MCF 10A (cell line): ENCODE data around the gene ZDHHC6. TPM values are rescaled to one million over a fixed set of nuclear protein-coding genes. Genes with fewer than 3 reads are reported as not detected.
"Not testable (repeated sequence)": the region's sequence is repeated elsewhere in the genome, so short reads cannot be mapped to it uniquely, and the experiment has no call there.

ENCODE experiments used
- BruUV-seq: library from RNA; stranded (reverse); fragments of 400-500 nt; replicated peaks from 2 replicates; lab custom pipeline; 2021; lab: Mats Ljungman, UMichigan
- CTCF ChIA-PET: fragments of 300-600 bp; sonication (Branson Sonifier 250); formaldehyde crosslinking; extraction: SDS; loops from one replicate; lab custom pipeline; 2021; ENCODE audit warnings: antibody characterized with exemption, inconsistent platforms; lab: Yijun Ruan, JAX
- POLR2A ChIA-PET: fragments of 300-600, 350-650 bp; sonication (Branson Sonifier 250); formaldehyde crosslinking; extraction: SDS; loops from one replicate; lab custom pipeline; 2020; ENCODE audit warnings: antibody characterized with exemption, inconsistent platforms; lab: Yijun Ruan, JAX
- DNase-seq: peaks from one replicate; pipeline ENCODE4 v3.0.0-alpha.2; 2018; ENCODE audit not compliant: unreplicated experiment
- H3K27ac Mint-ChIP-seq: one replicate; pipeline ENCODE4 v1.8.0; 2022; ENCODE audit warnings: mild to moderate bottlenecking, low read depth, mixed read lengths; ENCODE audit not compliant: unreplicated experiment
- H3K27me3 Mint-ChIP-seq: one replicate; pipeline ENCODE4 v1.8.0; 2022; ENCODE audit warnings: mixed read lengths; ENCODE audit not compliant: insufficient read depth, unreplicated experiment
- H3K36me3 Mint-ChIP-seq: one replicate; pipeline ENCODE4 v1.8.0; 2022; ENCODE audit warnings: mild to moderate bottlenecking, moderate library complexity, mixed read lengths; ENCODE audit not compliant: insufficient read depth, unreplicated experiment
- H3K4me1 Mint-ChIP-seq: one replicate; pipeline ENCODE4 v1.8.0; 2022; ENCODE audit warnings: mixed read lengths; ENCODE audit not compliant: insufficient read depth, unreplicated experiment
- H3K4me3 Mint-ChIP-seq: one replicate; pipeline ENCODE4 v1.8.0; 2022; ENCODE audit warnings: mild to moderate bottlenecking, moderate library complexity, mixed read lengths; ENCODE audit not compliant: unreplicated experiment
- H3K9me3 Mint-ChIP-seq: one replicate; pipeline ENCODE4 v1.8.0; 2022; ENCODE audit warnings: mixed read lengths; ENCODE audit not compliant: unreplicated experiment
- CTCF ChIP-seq: fragments of 200-600 bp; IDR thresholded peaks from one replicate; pipeline ENCODE4 v1.8.0; 2022; ENCODE audit warnings: antibody characterized with exemption, mild to moderate bottlenecking; ENCODE audit not compliant: unreplicated experiment
- intact Hi-C: fragments of 100-400 bp; cut with micrococcal nuclease; formaldehyde crosslinking; loops from 2 replicates; pipeline ENCODE4 v1.14.1; 2022
- total RNA-seq: library from RNA; stranded (reverse); gene quantifications from 2 replicates; pipeline ENCODE4 v1.2.3, GENCODE V29; 2022

Gene ZDHHC6
- total RNA-seq, 1 experiment from 2014 or later = 25.9 TPM

GRCh38 chr10:112412696-112413095 lies 34.0 kb downstream of the ZDHHC6 start:
- no peaks in the 10 kb centered on the region for H3K9me3 Mint-ChIP-seq
- intact Hi-C loops = no loop called here
- no peak for TF ChIP-seq CTCF
- no peaks in the 10 kb centered on the region for H3K4me1 Mint-ChIP-seq
- CTCF ChIA-PET = interaction anchor here (0.5 kb wide), 1 partner anchor 1266 kb away, joined by 3 read pairs; no protein-coding TSS in a partner anchor
- H3K27me3 Mint-ChIP-seq = peaks cover 23% of the 10 kb centered on the region
- peaks cover 4% of the 10 kb centered on the region for H3K36me3 Mint-ChIP-seq
- no peak overlapping the region for H3K4me3 Mint-ChIP-seq
- DNase-seq = no peak
- BruUV-seq = no TSS peak
- POLR2A ChIA-PET = no interaction called here
- H3K27ac Mint-ChIP-seq = no peak overlapping the region

GRCh38 chr10:112409755-112410154 lies 37.0 kb downstream of the ZDHHC6 start:
- H3K27me3 Mint-ChIP-seq = peaks cover 23% of the 10 kb centered on the region
- CTCF ChIA-PET = interaction anchor here (1.1 to 1.2 kb wide), 2 partner anchors 25 to 96 kb away, joined by 3 to 4 read pairs; no protein-coding TSS in a partner anchor
- intact Hi-C loops = no loop called here
- TF ChIP-seq CTCF = no peak
- POLR2A ChIA-PET = no interaction called here
- DNase-seq = no peak
- no TSS peak for BruUV-seq
- H3K9me3 Mint-ChIP-seq = no peaks in the 10 kb centered on the region
- no peak overlapping the region for H3K4me3 Mint-ChIP-seq
- H3K27ac Mint-ChIP-seq = no peak overlapping the region
- H3K36me3 Mint-ChIP-seq = no peaks in the 10 kb centered on the region
- H3K4me1 Mint-ChIP-seq = no peaks in the 10 kb centered on the region

DNA sequence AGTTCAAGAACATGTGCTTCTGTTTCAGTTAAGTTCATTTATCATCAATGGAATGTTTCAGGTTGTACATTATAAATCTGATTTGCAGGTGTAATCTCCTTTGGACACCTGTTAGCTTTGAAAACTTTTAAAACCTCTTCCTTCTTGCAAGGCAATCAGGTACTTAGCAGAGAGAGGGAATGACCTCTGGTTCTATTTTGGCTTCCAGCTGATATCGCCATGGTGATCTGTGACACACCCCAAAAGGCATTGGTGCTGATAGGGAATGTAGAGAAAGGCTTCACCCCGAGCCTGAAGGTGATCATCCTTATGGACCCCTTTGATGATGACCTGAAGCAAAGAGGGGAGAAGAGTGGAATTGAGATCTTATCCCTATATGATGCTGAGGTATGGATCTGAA lies 37.4 kb downstream of the ZDHHC6 start:
- no peaks in the 10 kb centered on the region for H3K36me3 Mint-ChIP-seq
- H3K4me1 Mint-ChIP-seq = no peaks in the 10 kb centered on the region
- H3K9me3 Mint-ChIP-seq = no peaks in the 10 kb centered on the region
- no peak overlapping the region for H3K27ac Mint-ChIP-seq
- no peak overlapping the region for H3K4me3 Mint-ChIP-seq
- intact Hi-C loops = no loop called here
- ChIA-PET CTCF (interaction anchor here (1.1 to 1.2 kb wide), 2 partner anchors 25 to 95 kb away, joined by 3 to 4 read pairs; no protein-coding TSS in a partner anchor), POLR2A (interaction anchor here (1.0 kb wide), 1 partner anchor 9 kb away, joined by 3 read pairs; no protein-coding TSS in a partner anchor)
- TF ChIP-seq CTCF = no peak
- peaks cover 23% of the 10 kb centered on the region for H3K27me3 Mint-ChIP-seq
- BruUV-seq = no TSS peak
- no peak for DNase-seq

DNA sequence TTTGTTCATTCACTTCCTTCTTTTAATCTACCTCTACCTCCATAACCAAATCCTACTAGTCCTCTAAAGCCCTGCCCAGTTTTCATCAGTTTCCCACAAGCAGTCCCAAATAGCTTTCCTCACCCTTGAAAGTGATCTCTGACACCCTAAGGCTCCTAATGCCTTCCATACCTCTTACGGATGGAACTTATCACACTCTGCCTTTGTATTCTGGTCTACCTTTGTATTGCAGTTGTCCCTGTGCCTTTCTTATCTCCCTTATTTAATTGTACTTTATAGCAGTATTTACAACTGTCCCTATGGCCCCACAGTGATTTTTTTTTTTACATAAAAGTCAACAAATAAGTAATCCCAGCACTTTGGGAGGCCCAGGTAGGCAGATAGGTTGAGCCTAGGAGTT lies 39.0 kb downstream of the ZDHHC6 start:
- H3K9me3 Mint-ChIP-seq = no peaks in the 10 kb centered on the region
- no peak overlapping the region for H3K4me3 Mint-ChIP-seq
- CTCF ChIA-PET = interaction anchor here (1.0 to 1.5 kb wide), 3 partner anchors 8 to 27 kb away, joined by 3 to 7 read pairs (median 4); no protein-coding TSS in a partner anchor
- H3K27me3 Mint-ChIP-seq = peaks cover 23% of the 10 kb centered on the region
- DNase-seq = no peak
- BruUV-seq = no TSS peak
- H3K27ac Mint-ChIP-seq = no peak overlapping the region
- H3K36me3 Mint-ChIP-seq = no peaks in the 10 kb centered on the region
- TF ChIP-seq CTCF = no peak
- H3K4me1 Mint-ChIP-seq = no peaks in the 10 kb centered on the region
- intact Hi-C loops = no loop called here
- POLR2A ChIA-PET = no interaction called here

DNA sequence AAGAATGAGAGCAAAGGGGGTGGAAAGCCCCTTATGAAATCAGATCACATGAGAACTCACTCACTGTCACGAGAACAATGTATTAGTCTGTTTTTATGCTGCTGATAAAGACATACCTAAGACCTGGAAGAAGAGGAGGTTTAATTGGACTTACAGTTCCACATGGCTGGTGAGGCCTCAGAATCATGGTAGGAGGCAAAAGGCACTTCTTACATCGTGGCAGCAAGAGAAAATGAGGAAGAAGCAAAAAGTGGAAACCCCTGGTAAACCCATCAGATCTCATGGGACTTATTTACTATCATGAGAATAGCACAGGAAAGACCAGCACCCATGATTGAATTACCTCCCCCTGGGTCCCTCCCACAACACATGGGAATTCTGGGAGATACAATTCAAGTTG lies 39.9 kb downstream of the ZDHHC6 start:
- H3K9me3 Mint-ChIP-seq, intact Hi-C loops, DNase-seq, H3K4me3 Mint-ChIP-seq, H3K27ac Mint-ChIP-seq, BruUV-seq, H3K4me1 Mint-ChIP-seq, H3K36me3 Mint-ChIP-seq, POLR2A ChIA-PET: not testable (repeated sequence)
- H3K27me3 Mint-ChIP-seq = peaks cover 29% of the 10 kb centered on the region
- CTCF ChIA-PET = interaction anchor here (0.5 to 1.0 kb wide), 2 partner anchors 16 to 99 kb away, joined by 3 to 4 read pairs; no protein-coding TSS in a partner anchor
